Upper lobe of right lung (tissue), 1 donor: ENCODE results near the gene NPHP4. TPM values are rescaled to one million over a fixed set of nuclear protein-coding genes. Genes with fewer than 3 reads are reported as not detected.

ENCODE experiments used
- ATAC-seq: fragments of 200-7000 bp; cut with Tn5 transposase; one replicate; pipeline ENCODE4 v1.9.1; 2020; ENCODE audit warnings: mild to moderate bottlenecking, moderate library complexity
- DNase-seq: peaks from one replicate; pipeline ENCODE4 v3.0.0-alpha.2; 2020
- H3K27ac ChIP-seq: fragments of 200-600 bp; one replicate; pipeline ENCODE4 v1.8.0; 2022
- H3K27me3 ChIP-seq: fragments of 200-600 bp; one replicate; pipeline ENCODE4 v1.8.0; 2022; ENCODE audit warnings: mild to moderate bottlenecking
- H3K36me3 ChIP-seq: fragments of 200-600 bp; one replicate; pipeline ENCODE4 v1.8.0; 2022
- H3K4me1 ChIP-seq: fragments of 200-600 bp; one replicate; pipeline ENCODE4 v1.8.0; 2022
- H3K4me3 ChIP-seq: fragments of 200-600 bp; one replicate; pipeline ENCODE4 v1.8.0; 2022; ENCODE audit warnings: mild to moderate bottlenecking
- H3K9me3 ChIP-seq: fragments of 200-600 bp; one replicate; pipeline ENCODE4 v1.8.0; 2022
- intact Hi-C: fragments of 100-400 bp; cut with DNase I; formaldehyde crosslinking; loops from one replicate; pipeline ENCODE4 v1.11.0; 2022
- total RNA-seq: library from RNA; stranded (reverse); fragmentation: NEBNext Ultra II Directional; extraction: Animal tissue kit (Norgen Biotek cat#: 25700); gene quantifications from one replicate; pipeline ENCODE4 v1.2.1, GENCODE V29; 2021
- TF ChIP-seq, protein P1 (sequence below): fragments of 200-600 bp; IDR thresholded peaks from one replicate; pipeline ENCODE4 v1.8.0; 2022; ENCODE audit warnings: antibody characterized with exemption
- donor health status: DM: no; HTN: yes; CAD: no; lungs with severe emphysema.

Gene NPHP4
- total RNA-seq, 1 donor from 2014 or later = 14.6 TPM

DNA sequence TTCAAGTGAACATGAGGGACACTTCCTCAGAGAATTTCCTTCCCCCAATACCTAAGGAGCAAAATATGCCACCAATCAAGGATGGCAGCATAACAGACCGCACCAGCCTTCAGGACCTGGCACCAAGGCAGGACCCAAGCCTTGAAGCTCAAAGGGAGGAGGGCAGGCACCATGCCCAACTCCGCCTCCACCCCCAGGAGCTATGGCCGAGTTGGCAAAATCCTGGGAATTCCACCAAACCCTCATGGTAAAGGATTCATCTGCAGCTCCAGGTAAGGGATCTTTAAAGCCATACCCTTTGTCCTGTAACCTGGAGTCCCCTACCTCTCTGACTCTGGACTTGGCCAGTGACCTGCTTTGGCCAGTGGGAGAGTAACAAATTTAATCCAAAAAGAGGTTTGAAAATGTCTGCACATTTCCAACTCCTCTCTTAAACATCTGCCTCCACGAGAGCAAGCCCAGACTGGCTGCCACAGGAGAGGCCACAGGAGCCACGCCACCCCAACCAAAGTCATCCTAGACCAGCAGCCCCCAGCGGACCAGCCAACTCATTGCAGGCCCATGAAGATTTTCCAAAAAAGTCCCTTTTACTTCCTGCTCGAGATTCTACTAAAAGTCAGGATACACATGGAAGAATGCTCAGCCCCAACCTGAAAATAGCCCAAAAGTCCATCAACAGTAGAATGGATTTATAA is 41.9 kb downstream of the NPHP4 start:
- no peaks in the 10 kb centered on the region for H3K4me1 ChIP-seq
- H3K27ac ChIP-seq = no peak overlapping the region
- no peaks in the 10 kb centered on the region for H3K27me3 ChIP-seq
- no peaks in the 10 kb centered on the region for H3K9me3 ChIP-seq
- DNase-seq (peak; percentile 18), ATAC-seq (no peak)
- H3K36me3 ChIP-seq = peaks cover 35% of the 10 kb centered on the region
- TF ChIP-seq, protein P1, sequence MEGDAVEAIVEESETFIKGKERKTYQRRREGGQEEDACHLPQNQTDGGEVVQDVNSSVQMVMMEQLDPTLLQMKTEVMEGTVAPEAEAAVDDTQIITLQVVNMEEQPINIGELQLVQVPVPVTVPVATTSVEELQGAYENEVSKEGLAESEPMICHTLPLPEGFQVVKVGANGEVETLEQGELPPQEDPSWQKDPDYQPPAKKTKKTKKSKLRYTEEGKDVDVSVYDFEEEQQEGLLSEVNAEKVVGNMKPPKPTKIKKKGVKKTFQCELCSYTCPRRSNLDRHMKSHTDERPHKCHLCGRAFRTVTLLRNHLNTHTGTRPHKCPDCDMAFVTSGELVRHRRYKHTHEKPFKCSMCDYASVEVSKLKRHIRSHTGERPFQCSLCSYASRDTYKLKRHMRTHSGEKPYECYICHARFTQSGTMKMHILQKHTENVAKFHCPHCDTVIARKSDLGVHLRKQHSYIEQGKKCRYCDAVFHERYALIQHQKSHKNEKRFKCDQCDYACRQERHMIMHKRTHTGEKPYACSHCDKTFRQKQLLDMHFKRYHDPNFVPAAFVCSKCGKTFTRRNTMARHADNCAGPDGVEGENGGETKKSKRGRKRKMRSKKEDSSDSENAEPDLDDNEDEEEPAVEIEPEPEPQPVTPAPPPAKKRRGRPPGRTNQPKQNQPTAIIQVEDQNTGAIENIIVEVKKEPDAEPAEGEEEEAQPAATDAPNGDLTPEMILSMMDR = no peak
- no peak overlapping the region for H3K4me3 ChIP-seq
- intact Hi-C loops = no loop called here

DNA sequence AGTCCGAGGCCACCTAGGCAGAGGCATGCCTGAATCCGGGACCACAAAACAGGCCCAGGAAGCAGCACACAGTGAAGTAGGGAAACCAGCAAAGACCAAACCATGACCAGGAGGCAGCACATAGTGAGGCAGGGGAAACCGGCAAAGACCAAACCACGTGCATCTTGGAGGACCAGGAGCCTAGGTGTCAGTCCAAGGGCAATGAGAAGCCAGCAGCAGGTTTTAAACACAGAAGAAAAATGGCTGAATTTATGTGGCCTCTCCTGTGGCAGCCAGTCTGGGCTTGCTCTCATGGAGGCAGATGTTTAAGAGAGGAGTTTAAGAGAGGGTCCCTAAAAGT is 42.5 kb downstream of the NPHP4 start:
- no peak overlapping the region for H3K4me3 ChIP-seq
- peak; percentile 40 for DNase-seq
- TF ChIP-seq, protein P1 = no peak
- no peak overlapping the region for H3K27ac ChIP-seq
- H3K9me3 ChIP-seq = no peaks in the 10 kb centered on the region
- H3K4me1 ChIP-seq = no peaks in the 10 kb centered on the region
- ATAC-seq = no peak
- intact Hi-C loops = no loop called here
- no peaks in the 10 kb centered on the region for H3K27me3 ChIP-seq
- peaks cover 29% of the 10 kb centered on the region for H3K36me3 ChIP-seq

DNA sequence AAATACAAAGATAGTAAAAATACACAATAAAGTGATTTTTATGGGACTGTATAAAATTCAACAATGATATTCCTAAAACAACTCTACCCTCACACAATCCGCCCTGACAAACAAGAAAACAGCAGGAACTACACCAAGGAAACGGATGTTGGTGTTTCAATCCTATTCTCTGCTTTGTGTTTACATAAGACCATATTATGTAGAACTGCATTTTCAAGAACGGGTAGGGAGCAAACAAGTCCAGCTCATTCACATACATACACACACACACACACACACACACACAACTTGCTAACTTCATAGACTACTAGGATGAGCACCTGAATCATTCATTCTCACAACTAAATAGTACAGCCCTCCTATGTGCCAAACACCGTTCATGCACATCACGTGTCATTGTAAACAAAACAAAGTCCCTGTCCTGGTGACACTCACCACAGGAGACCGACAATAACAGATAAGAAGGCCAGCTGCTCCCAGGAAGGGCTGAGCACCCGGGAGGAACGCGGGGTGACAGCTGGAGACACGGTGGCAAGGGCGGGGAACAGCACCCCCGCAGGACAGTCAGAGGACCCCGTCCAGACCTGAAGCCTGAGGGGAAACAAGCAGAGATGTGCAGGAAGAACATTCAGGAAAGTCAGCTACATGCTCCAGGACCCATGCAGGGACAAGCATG is 43.0 kb downstream of the NPHP4 start:
- no peak overlapping the region for H3K27ac ChIP-seq
- ATAC-seq = no peak
- TF ChIP-seq, protein P1 = no peak
- H3K9me3 ChIP-seq = no peaks in the 10 kb centered on the region
- H3K4me3 ChIP-seq = no peak overlapping the region
- peaks cover 28% of the 10 kb centered on the region for H3K36me3 ChIP-seq
- intact Hi-C loops = no loop called here
- DNase-seq = no peak
- no peaks in the 10 kb centered on the region for H3K27me3 ChIP-seq
- no peaks in the 10 kb centered on the region for H3K4me1 ChIP-seq

DNA sequence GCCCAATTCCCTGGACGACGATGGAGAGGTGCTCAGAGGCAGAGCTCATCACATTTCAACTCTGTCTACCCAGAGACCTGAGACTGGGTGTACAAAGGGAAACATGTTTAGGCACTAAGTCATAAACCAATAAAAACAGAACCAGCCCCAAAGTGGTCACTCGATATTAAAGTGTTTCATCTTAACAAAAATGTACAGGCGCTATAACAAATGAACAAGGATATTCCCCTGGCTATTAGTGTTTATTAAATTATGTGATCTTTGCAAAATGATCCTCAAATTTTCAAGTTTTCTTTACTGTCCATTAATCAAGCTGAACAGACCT is 43.6 kb downstream of the NPHP4 start:
- DNase-seq (no peak), ATAC-seq (no peak)
- TF ChIP-seq, protein P1 = no peak
- intact Hi-C loops = no loop called here
- Histone ChIP-seq H3K9me3 (no peaks in the 10 kb centered on the region), H3K4me3 (no peak overlapping the region), H3K27me3 (no peaks in the 10 kb centered on the region), H3K4me1 (no peaks in the 10 kb centered on the region), H3K36me3 (peaks cover 28% of the 10 kb centered on the region), H3K27ac (no peak overlapping the region)

GRCh38 chr1:5947978-5948680 is 44.1 kb downstream of the NPHP4 start:
- ATAC-seq (no peak), DNase-seq (peak; percentile 42)
- Histone ChIP-seq H3K4me1 (no peaks in the 10 kb centered on the region), H3K27ac (no peak overlapping the region), H3K36me3 (peaks cover 23% of the 10 kb centered on the region), H3K4me3 (no peak overlapping the region), H3K27me3 (no peaks in the 10 kb centered on the region), H3K9me3 (no peaks in the 10 kb centered on the region)
- TF ChIP-seq, protein P1 = no peak
- intact Hi-C loops = no loop called here
